NCI-H524 (cell line): ENCODE data around the gene CMIP.

Source experiments
- DNase-seq, 2 experiments: peaks; one replicate each; lab custom pipeline; 2025; lab: John Stamatoyannopoulos, UW

CMIP gene

GRCh38 chr16:81702506-81702905 is 257.9 kb downstream of the CMIP start:
- no peak for DNase-seq

DNA sequence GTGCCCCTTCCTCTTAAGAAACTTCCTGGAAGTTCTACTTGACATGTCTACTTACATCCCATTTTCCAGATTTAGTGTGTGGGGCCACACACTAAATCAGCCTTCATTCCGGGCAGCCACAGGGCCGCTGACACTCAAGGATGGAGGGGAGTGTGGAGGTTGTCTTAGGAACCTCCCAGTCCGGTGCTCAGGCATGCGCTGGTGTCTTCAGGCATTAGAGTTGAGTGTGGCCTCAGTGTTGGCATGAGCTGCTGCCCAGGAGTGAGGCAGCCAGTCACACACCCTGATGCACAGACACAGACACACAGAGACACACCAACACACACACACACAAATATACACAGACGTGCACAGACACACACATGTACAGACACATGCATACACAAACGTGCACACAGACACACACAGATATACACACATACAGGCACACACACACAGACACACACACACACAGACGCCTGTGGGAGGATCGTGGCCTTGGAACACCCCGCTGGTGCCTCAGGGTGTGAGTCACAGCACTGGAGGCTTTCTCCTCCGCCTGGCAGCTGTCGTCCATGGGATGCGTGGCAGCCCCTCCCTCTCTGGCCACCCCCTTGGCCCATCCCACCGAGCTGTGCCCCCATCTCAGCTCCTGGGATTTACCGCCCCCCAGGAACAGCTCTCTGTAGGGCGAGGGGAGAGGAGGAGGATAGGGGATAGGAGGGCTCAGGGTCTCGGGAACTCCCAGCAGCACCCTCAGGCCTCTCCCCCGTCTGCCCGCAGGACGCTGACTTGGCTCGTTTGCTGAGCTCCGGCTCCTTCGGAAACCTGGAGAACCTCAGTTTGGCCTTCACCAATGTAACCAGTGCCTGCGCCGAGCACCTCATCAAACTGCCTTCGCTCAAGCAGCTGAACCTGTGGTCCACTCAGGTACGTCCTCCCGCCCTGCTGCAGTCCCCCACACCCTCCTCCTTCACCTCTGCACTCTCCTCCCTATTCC is 258.9 kb downstream of the CMIP start:
- DNase-seq: no peak

- no peak for DNase-seq
Measured at GRCh38 chr16:81705261-81705660, 260.7 kb downstream of the CMIP start.

GRCh38 chr16:81706327-81707295 is 262.0 kb downstream of the CMIP start:
- no peak for DNase-seq

DNA sequence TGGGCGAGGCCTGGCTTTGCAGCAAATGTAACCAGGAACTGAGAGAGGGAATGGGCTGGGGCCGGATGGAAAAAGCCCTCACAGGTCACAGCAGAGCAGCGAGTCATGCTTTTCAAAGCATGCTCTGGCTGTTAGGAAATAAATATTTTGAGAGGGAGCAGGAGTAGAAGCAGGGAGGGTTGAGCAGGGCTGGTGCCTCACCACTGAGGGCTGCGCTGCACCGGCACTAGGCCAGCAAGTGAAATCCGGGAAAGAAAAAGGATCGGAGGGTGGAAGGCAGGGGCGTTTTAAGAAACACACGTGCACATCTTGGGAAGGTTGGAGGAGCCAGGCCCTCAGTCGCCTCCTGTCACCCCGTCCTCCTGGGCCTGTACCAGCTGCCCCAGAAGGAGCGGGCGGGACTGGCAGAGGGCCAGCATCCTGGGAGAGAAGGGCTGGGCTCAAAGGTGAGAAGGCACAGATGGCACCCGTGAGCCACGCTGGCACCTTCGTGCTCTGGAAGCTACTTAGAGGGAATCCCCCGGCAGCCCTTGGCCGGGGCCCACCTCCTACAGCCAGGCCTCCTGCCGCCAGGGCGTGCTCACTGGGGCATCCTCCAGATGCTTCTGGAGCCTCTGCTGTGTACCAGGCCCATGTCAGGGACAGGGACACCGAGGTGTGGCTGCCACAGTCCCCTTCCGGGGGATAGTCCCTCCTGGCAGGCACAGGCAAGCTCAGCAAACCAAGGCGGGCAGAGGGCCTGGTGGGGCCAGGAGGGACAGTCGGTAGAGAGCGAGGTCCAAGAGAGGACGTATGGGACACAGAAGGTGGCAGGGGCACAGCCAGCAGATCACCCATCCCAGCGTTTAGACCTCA is 263.0 kb downstream of the CMIP start:
- peak; percentile 99 to 100 for DNase-seq

DNA sequence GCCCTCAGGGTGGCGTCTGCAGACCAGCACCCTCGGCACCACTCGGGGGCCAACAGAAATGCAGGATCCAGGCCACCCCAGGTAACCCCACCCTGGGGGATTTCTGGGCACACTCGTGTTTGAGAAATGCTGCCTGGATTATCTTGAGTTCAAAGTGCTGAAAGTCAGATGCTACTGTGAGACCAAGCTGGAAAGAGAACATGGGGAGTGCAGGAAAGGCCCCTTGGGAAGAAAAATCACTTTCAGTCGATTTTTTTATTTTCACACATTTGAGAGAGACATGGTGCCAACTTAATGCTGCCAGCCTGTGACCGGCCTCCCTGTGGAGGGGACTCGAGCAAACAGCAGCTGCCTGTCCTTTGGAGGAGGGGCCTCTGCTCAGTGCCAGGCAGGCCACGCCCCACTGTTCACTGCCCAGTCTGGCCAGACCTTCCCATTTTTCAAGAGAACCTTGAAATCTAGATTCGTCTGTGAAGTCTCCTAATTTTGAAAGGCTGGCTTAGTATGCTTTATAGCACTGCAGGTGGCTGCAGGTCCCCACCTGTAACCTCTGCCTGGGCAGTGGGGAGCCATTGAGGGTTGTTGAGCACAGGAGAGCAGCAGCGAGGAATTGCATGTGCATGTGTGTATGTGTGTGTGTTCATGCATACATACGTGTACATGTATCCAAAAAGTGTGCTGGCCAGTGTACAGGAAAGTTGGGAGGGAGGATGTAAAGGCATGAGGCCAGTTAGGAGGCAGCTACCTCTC is 263.8 kb downstream of the CMIP start:
- DNase-seq: no peak

DNA sequence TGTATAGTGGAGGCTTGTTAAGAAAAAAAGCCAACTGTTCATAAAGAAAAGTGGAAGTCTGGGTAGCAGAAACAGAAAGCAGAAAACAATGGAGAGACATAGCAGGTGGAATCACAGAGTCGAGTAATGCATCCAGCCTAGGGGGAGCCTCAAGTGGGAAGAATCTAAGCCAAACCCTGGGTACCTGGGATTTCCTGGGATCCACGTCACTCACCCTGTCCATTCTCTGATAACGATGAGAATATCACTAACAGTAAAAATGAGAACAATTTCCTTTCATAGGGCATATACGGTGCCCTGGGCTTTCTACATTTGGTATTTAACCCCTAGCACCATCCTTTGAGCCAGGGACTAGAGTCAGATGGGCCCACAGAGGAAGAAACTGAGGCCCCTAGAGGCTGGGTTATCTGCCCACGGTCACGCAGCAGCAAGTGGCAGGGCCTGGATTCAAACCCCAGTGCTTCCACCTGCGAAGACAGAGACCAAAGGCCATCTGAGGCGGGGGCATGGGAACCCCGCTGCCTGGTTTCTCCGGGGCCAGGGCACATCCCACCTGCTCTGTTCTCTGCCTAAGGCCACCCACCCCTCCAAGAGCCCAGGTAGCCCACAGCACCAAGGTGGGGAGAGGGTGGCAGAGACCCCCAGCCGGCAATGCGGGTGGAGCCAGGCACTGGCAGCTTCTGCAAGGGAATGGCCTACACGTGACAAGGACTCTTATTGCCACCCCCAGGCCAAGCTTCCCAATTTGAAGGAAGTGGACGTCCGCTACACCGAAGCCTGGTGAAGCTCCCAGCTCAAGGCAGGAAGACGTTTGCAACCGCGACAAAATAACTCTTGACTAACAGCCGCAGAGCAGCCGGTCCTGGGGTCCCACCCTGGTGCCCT is 264.6 kb downstream of the CMIP start:
- no peak for DNase-seq

- no peak for DNase-seq
Measured at GRCh38 chr16:81710044-81710443, 265.4 kb downstream of the CMIP start.

- peak in 1 of 2 experiments; percentile 62 for DNase-seq
Measured at GRCh38 chr16:81710596-81710995, 266.0 kb downstream of the CMIP start.

- DNase-seq: no peak
Measured at GRCh38 chr16:81711657-81712319, 267.2 kb downstream of the CMIP start.

GRCh38 chr16:81712681-81713080 is 268.1 kb downstream of the CMIP start:
- DNase-seq: no peak

- no peak for DNase-seq
Measured at GRCh38 chr16:81713295-81713772, 268.7 kb downstream of the CMIP start.

DNA sequence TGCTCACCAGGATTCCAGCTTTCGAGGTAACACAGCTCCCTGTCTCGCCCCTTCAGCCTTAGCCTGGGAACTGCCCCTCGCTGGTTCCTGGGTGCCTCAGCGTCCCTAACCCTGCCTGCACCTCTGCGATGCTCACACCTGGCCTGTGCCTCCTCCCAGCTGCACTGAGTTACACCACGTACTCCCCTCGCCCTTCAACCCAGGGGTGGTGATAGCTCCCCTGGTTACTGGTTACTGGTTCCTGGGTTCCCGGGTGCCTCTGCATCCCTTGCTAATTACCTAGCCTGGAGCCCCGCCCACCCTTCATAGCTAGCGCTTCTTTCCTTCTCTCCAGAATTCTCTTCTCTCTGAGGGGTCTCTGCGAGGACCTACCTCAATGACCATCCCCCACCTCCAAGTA is 269.2 kb downstream of the CMIP start:
- no peak for DNase-seq

DNA sequence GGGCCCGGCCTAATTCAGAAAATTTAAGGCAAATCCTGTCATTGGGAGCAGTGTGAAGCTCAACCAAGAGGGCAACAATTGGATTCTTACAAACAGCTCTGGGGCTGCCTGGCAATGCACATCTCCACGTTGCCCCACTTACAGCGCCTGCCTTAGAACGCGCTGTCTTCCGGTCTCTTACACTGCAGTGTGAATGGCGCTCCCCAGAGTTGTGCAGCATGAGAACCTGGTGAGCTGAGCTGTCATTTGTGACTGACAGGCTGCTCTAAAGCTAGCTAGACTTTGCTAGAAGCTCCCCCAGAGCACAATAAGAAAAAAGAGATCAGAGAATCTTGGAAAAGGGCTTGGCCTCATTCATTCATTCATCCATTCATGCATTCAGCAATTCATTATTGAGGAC is 270.0 kb downstream of the CMIP start:
- DNase-seq: no peak

- no peak for DNase-seq
Measured at GRCh38 chr16:81715358-81716196, 271.0 kb downstream of the CMIP start.

- DNase-seq: no peak
Measured at GRCh38 chr16:81716478-81717225, 272.0 kb downstream of the CMIP start.

GRCh38 chr16:81717662-81718189 is 273.1 kb downstream of the CMIP start:
- DNase-seq: no peak
